HS-5 (cell line): ENCODE measurements around the gene TOGARAM1.

ENCODE experiments used
- DNase-seq: peaks from one replicate; pipeline ENCODE4 v3.0.0-alpha.2; 2012; ENCODE audit warnings: low read depth

The TOGARAM1 gene

GRCh38 chr14:44961554-44962333 lies at the start of gene TOGARAM1, which contains the start of gene KLHL28:
TSS of gene TOGARAM1 (plus strand) at chr14:44962190. CDS start at chr14:44962422, 232 bp downstream.
TSS of gene KLHL28 (minus strand) at chr14:44961947. CDS start at chr14:44945928, 16,019 bp downstream.
- peak; percentile 99 for DNase-seq

GRCh38 chr14:44914849-44915248 lies 47.1 kb upstream of the TOGARAM1 start:
- no peak for DNase-seq

- no peak for DNase-seq
Observed at GRCh38 chr14:44928793-44929192, 33.2 kb upstream of the TOGARAM1 start.

GRCh38 chr14:44935155-44935554 lies 26.8 kb upstream of the TOGARAM1 start:
- no peak for DNase-seq

- no peak for DNase-seq
Observed at GRCh38 chr14:44937547-44937946, 24.4 kb upstream of the TOGARAM1 start.

- no peak for DNase-seq
Observed at GRCh38 chr14:44940211-44940610, 21.8 kb upstream of the TOGARAM1 start.

GRCh38 chr14:44940944-44941343 lies 21.0 kb upstream of the TOGARAM1 start:
- no peak for DNase-seq

GRCh38 chr14:44941591-44941990 lies 20.4 kb upstream of the TOGARAM1 start:
- no peak for DNase-seq

GRCh38 chr14:44942436-44942835 lies 19.6 kb upstream of the TOGARAM1 start:
- no peak for DNase-seq

- no peak for DNase-seq
Observed at GRCh38 chr14:44944107-44944506, 17.9 kb upstream of the TOGARAM1 start.

- peak; percentile 83 for DNase-seq
Observed at GRCh38 chr14:44945264-44945663, 16.7 kb upstream of the TOGARAM1 start.

- no peak for DNase-seq
Observed at GRCh38 chr14:44951051-44951450, 10.9 kb upstream of the TOGARAM1 start.

- no peak for DNase-seq
Observed at GRCh38 chr14:44952391-44953110, 9.4 kb upstream of the TOGARAM1 start.

GRCh38 chr14:44954750-44955149 lies 7.2 kb upstream of the TOGARAM1 start:
- no peak for DNase-seq

- no peak for DNase-seq
Observed at GRCh38 chr14:44955528-44955927, 6.5 kb upstream of the TOGARAM1 start.

- DNase-seq = no peak
Observed at GRCh38 chr14:44956866-44957265, 5.1 kb upstream of the TOGARAM1 start.

GRCh38 chr14:44959538-44959937 lies 2.5 kb upstream of the TOGARAM1 start:
- no peak for DNase-seq

GRCh38 chr14:44960146-44960545 lies 1.8 kb upstream of the TOGARAM1 start:
- no peak for DNase-seq

GRCh38 chr14:44960646-44961045 lies 1.3 kb upstream of the TOGARAM1 start:
- no peak for DNase-seq

GRCh38 chr14:44961151-44961553 lies 838 bp upstream of the TOGARAM1 start:
- no peak for DNase-seq

GRCh38 chr14:44962334-44963043 lies 499 bp downstream of the TOGARAM1 start:
- no peak for DNase-seq

GRCh38 chr14:44963044-44963528 lies 1.1 kb downstream of the TOGARAM1 start:
- DNase-seq = no peak
